HL-60 (cell line): ENCODE data around the gene TMEM204.

ENCODE experiments used
- POLR2AphosphoS5 ChIP-seq: IDR thresholded peaks from 2 replicates; pipeline ENCODE4 v1.6.1; 2012; ENCODE audit warnings: low read depth
- REST ChIP-seq: IDR thresholded peaks from 2 replicates; pipeline ENCODE4 v1.6.1; 2012; ENCODE audit warnings: low read depth; ENCODE audit not compliant: insufficient replicate concordance
- TF ChIP-seq, protein P1 (sequence below): IDR thresholded peaks from one replicate; pipeline ENCODE4 v1.5.1; 2011; ENCODE audit warnings: low read length, control low read depth, inconsistent platforms; ENCODE audit not compliant: insufficient read depth

GRCh38 chr16:1557576-1557975 lies 24.1 kb downstream of the TMEM204 start:
- TF ChIP-seq, protein P1, sequence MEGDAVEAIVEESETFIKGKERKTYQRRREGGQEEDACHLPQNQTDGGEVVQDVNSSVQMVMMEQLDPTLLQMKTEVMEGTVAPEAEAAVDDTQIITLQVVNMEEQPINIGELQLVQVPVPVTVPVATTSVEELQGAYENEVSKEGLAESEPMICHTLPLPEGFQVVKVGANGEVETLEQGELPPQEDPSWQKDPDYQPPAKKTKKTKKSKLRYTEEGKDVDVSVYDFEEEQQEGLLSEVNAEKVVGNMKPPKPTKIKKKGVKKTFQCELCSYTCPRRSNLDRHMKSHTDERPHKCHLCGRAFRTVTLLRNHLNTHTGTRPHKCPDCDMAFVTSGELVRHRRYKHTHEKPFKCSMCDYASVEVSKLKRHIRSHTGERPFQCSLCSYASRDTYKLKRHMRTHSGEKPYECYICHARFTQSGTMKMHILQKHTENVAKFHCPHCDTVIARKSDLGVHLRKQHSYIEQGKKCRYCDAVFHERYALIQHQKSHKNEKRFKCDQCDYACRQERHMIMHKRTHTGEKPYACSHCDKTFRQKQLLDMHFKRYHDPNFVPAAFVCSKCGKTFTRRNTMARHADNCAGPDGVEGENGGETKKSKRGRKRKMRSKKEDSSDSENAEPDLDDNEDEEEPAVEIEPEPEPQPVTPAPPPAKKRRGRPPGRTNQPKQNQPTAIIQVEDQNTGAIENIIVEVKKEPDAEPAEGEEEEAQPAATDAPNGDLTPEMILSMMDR: no peak
- TF ChIP-seq POLR2AphosphoS5 (no peak), REST (no peak)
